ENCODE results near the gene POU2AF2.
"Not testable (repeated sequence)": the region's sequence is repeated elsewhere in the genome, so short reads cannot be mapped to it uniquely, and the experiment has no call there.

Gene POU2AF2

DNA sequence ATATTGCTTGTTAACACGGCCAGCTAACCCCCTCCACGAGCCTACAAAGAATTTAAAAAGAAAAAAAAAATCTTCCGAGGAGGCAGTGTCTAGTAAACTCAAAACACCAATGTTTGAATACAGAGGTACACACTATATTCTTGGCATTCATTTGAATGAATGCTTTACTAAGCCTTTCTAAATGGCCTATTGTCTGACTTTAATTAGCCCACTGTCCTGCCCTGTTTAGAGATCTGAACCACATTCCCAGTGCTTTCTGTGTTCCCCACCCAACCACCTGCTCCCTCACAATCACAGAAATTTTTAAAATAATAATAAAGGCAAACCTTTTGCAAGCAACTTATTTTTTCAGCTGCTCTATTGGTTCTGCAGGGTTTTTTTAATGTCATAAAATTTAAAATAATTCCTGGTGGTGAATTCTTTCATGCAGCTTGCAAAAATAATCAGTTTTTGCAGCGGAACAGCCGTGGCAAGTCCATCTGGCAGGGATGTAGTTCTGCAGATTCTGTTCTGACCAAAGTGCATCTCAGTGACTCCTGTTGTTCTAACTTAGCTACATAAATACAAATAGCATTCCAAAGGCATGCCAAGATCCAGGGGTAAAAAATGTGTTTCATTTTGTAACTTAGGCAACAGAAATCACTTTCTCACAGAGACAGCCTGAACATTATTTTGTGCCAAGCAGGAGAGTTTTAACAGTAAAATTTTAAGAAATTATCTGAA lies 23.8 kb downstream of the POU2AF2 start:
- no peak for DNase-seq (ENCODE audit: low read depth)
- TF ChIP-seq, protein P1, sequence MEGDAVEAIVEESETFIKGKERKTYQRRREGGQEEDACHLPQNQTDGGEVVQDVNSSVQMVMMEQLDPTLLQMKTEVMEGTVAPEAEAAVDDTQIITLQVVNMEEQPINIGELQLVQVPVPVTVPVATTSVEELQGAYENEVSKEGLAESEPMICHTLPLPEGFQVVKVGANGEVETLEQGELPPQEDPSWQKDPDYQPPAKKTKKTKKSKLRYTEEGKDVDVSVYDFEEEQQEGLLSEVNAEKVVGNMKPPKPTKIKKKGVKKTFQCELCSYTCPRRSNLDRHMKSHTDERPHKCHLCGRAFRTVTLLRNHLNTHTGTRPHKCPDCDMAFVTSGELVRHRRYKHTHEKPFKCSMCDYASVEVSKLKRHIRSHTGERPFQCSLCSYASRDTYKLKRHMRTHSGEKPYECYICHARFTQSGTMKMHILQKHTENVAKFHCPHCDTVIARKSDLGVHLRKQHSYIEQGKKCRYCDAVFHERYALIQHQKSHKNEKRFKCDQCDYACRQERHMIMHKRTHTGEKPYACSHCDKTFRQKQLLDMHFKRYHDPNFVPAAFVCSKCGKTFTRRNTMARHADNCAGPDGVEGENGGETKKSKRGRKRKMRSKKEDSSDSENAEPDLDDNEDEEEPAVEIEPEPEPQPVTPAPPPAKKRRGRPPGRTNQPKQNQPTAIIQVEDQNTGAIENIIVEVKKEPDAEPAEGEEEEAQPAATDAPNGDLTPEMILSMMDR (IDR thresholded peaks at IDR 0.05; ENCODE audit: insufficient read depth, low read depth, low read length, missing control alignments) = no peak

DNA sequence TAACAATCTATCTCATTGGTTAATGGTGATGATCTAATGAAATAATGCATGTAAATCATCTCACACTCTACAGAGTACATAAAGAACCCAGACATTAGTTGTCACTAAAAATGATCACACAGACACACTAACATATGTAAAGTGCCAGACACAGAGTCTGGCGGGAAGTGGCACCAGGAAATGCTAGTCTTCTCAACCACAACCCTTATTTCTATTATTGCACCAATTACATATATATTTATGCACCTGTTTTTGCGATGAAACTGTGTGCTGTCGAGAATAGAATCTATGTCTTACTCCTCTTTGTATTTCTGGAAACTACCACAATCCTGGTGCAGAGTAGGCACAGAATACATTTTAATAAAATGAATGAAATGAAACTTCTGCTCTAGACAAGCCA lies 26.9 kb downstream of the POU2AF2 start:
- no peak for DNase-seq (ENCODE audit: low read depth)
- no peak overlapping the region for H3K4me3 ChIP-seq (ENCODE audit: low read length)
- TF ChIP-seq, protein P1 (IDR thresholded peaks at IDR 0.05; ENCODE audit: insufficient read depth, low read depth, low read length, missing control alignments) = no peak

More for the DNA sequence above, 23.8 kb downstream of the POU2AF2 start:
- no peak overlapping the region for H3K4me3 ChIP-seq (ENCODE audit: low read length)

DNA sequence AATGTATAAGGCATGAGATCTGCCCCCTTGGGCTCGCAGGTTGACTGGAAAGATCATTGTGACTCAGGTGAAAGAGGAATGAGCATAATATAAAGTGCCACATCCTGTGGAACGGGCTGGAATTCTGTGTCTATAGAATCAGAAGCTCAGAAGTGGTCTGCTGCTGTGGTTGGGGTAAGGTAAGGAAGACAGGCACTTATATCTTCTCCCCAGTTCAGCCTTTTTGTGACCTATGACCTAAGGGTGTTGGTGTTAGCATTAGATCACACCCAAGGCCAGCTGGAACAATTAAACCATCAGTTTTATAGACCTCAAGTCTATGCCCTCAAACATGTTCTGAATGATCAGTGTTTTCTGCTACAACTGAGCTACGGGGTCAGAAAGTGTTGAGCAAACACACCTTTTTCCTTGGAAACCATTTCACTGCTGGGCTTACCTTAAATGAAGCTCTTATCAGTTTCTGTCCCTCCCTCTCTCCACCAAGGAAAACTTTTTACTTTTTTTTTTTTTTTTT lies 37.1 kb downstream of the POU2AF2 start:
- H3K4me3 ChIP-seq (ENCODE audit: low read length) = no peak overlapping the region
- TF ChIP-seq, protein P1 (IDR thresholded peaks at IDR 0.05; ENCODE audit: insufficient read depth, low read depth, low read length, missing control alignments) = no peak
- DNase-seq (ENCODE audit: low read depth) = no peak

DNA sequence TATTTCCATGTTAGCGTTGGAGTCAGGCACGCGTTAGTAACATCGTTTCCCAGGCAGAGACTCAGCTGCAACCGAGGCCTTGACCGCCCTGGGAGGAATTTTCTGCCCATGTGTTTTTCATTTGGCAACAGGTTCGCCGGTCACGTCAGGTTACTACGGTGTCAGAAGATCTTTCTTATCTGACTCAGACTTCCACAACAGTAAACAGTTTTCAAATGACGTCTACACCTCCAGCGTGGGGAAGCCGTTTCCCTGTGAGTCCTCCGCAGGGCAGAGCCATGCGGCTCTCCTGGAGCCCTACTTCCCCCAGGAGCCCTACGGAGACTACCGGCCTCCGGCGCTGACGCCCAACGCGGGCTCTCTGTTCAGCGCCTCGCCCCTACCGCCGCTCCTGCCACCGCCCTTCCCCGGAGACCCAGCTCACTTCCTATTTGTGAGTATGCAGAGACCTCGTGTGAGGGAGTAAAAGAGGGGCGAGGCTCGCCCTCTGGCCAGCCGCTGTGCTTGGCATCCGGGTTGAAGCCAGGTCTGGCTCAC lies 38.5 kb downstream of the POU2AF2 start:
- TF ChIP-seq, protein P1 (IDR thresholded peaks at IDR 0.05; ENCODE audit: insufficient read depth, low read depth, low read length, missing control alignments) = no peak
- H3K4me3 ChIP-seq (ENCODE audit: low read length) = no peak overlapping the region

DNA sequence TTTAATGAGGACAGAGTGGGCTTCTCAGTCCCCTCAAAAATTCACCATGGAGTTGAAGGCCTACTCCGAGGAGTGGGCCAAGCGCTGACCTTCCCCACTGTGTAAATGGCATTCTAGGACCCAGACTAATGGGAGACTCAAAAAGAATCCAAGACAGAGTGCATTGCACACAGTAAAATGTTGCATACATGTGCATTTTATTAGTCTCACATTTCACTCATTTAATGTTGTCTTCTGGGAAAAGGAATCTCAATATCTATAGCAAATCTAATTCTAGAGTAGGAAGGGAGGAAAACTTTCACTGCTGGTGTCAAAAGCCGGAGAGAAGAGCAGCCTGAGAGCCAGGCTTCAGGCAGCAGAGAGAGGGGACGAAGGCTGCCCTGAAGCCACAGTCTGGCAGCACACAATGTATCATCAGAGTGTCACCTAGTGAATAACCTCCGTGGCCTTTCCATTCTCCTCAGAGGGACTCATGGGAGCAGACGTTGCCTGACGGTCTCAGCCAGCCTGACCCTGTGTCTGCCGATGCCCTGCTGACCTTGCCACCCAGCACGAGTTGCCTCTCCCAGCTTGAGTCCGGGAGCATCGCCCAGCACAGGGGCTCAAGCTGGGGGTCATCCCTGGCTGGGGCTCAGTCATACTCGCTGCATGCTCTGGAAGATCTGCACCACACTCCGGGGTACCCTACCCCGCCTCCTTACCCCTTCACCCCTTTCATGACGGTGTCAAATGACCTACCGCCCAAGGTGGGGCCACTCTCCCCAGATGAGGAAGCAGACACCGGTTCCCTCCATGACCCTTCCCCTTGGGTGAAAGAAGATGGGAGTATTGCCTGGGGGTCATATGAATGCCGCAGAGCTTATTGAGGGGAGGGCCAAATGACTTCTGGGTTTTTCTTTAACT lies 39.9 kb downstream of the POU2AF2 start:
- DNase-seq (ENCODE audit: low read depth) = no peak
- TF ChIP-seq, protein P1 (IDR thresholded peaks at IDR 0.05; ENCODE audit: insufficient read depth, low read depth, low read length, missing control alignments) = no peak
- no peak overlapping the region for H3K4me3 ChIP-seq (ENCODE audit: low read length)

More for the DNA sequence above, 38.5 kb downstream of the POU2AF2 start:
- DNase-seq (ENCODE audit: low read depth) = no peak

DNA sequence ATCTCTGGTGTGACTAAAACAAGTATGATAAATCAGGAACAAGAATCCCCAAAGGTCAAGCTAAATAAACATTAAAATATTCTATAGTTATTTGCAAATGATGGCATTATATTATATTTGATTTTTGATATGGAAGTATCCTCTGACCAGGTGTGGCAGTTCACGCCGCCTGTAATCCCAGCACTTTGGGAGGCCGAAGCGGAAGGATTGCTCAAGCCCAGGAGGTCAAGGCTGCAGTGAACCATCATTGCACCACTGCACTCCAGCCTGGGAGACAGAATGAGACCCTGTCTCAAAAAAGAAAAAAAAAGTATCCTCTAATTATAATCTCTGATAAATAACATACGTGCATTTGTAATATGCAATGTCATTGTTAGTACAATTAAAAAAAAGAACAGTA lies 46.2 kb downstream of the POU2AF2 start:
- no peak overlapping the region for H3K4me3 ChIP-seq (ENCODE audit: low read length)
- DNase-seq (ENCODE audit: low read depth) = no peak
- TF ChIP-seq, protein P1 (IDR thresholded peaks at IDR 0.05; ENCODE audit: insufficient read depth, low read depth, low read length, missing control alignments) = no peak

DNA sequence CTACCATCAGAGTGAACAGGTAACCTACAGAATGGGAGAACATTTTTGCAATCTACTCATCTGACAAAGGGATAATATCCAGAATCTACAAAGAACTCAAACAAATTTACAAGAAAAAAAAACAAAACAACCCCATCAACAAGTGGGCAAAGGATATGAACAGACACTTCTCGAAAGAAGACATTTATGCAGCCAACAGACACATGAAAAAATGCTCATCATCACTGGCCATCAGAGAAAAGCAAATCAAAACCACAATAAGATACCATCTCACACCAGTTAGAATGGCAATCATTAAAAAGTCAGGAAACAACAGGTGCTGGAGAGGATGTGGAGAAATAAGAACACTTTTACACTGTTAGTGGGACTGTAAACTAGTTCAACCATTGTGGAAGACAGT lies 46.9 kb downstream of the POU2AF2 start:
- not testable (repeated sequence) for H3K4me3 ChIP-seq (ENCODE audit: low read length); DNase-seq (ENCODE audit: low read depth)

All from epithelial cell of esophagus (primary cell).